IPS-15b (cell line): Measurements from ENCODE around the gene PRRG3.
"Not testable (repeated sequence)": the region's sequence is repeated elsewhere in the genome, so short reads cannot be mapped to it uniquely, and the experiment has no call there.

ENCODE experiments used
- H3K27me3 ChIP-seq: one replicate; pipeline ENCODE4 v1.6.1; 2013; ENCODE audit warnings: low read length; ENCODE audit not compliant: control insufficient read depth, insufficient read depth
- H3K36me3 ChIP-seq: one replicate; pipeline ENCODE4 v1.6.1; 2013; ENCODE audit warnings: low read length; ENCODE audit not compliant: control insufficient read depth, insufficient read depth
- H3K4me1 ChIP-seq: one replicate; pipeline ENCODE4 v1.6.1; 2013; ENCODE audit warnings: mild to moderate bottlenecking, low read length; ENCODE audit not compliant: control insufficient read depth, insufficient read depth
- H3K4me3 ChIP-seq: one replicate; pipeline ENCODE4 v1.5.1; 2013; ENCODE audit warnings: low read depth, low read length
- H3K9ac ChIP-seq: one replicate; pipeline ENCODE4 v1.6.1; 2013; ENCODE audit warnings: low read depth, mild to moderate bottlenecking, low read length
- H3K9me3 ChIP-seq: one replicate; pipeline ENCODE4 v1.6.1; 2013; ENCODE audit warnings: mild to moderate bottlenecking, low read length; ENCODE audit not compliant: control insufficient read depth, insufficient read depth

The PRRG3 gene

GRCh38 chrX:151694661-151695582, at the start of gene PRRG3:
Gene PRRG3 (plus strand): TSS chrX:151695458. CDS start chrX:151698815, 3,357 bp downstream.
- H3K9ac ChIP-seq, result no peak within 1 kb of the TSS
- no peaks in the 10 kb centered on the region for H3K36me3 ChIP-seq
- H3K9me3 ChIP-seq, result peaks cover 10% of the 10 kb centered on the region
- H3K4me3 ChIP-seq, result peak within 1 kb of the TSS; percentile 47
- H3K27me3 ChIP-seq, result peaks cover 16% of the 10 kb centered on the region
- no peaks in the 10 kb centered on the region for H3K4me1 ChIP-seq

- no peaks in the 10 kb centered on the region for H3K9me3 ChIP-seq
- H3K27me3 ChIP-seq, result no peaks in the 10 kb centered on the region
- no peak overlapping the region for H3K9ac ChIP-seq
- no peaks in the 10 kb centered on the region for H3K4me1 ChIP-seq
- no peaks in the 10 kb centered on the region for H3K36me3 ChIP-seq
- no peak overlapping the region for H3K4me3 ChIP-seq
Measured at GRCh38 chrX:151675121-151675746, 20.0 kb upstream of the PRRG3 start.

DNA sequence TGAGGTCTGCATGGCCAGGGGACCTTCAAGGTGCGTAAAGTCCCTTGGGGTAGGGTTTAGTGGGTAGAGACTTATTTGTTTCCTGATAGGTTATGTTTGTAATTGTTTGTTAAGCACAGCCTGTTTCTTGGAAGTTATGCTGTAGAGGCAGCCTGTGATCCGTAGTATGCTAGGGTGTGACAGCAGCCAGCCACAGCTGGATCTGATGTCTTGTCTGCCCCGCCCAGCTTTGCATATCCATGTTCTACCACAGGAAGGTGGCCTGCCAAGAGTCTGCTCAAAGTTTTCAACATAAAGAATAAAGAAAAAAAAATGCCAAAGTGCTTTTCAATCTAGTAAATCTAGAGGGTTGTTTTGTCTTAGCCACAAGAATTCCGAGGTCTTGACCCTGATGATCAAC, 19.1 kb upstream of the PRRG3 start:
- Histone ChIP-seq H3K9me3 (no peaks in the 10 kb centered on the region), H3K4me1 (no peaks in the 10 kb centered on the region), H3K36me3 (no peaks in the 10 kb centered on the region), H3K9ac (no peak overlapping the region), H3K27me3 (no peaks in the 10 kb centered on the region), H3K4me3 (no peak overlapping the region)

GRCh38 chrX:151679798-151680402, 15.4 kb upstream of the PRRG3 start:
- peaks cover 3% of the 10 kb centered on the region for H3K9me3 ChIP-seq
- H3K36me3 ChIP-seq, result no peaks in the 10 kb centered on the region
- H3K9ac ChIP-seq, result no peak overlapping the region
- H3K4me1 ChIP-seq, result no peaks in the 10 kb centered on the region
- no peaks in the 10 kb centered on the region for H3K27me3 ChIP-seq
- no peak overlapping the region for H3K4me3 ChIP-seq

DNA sequence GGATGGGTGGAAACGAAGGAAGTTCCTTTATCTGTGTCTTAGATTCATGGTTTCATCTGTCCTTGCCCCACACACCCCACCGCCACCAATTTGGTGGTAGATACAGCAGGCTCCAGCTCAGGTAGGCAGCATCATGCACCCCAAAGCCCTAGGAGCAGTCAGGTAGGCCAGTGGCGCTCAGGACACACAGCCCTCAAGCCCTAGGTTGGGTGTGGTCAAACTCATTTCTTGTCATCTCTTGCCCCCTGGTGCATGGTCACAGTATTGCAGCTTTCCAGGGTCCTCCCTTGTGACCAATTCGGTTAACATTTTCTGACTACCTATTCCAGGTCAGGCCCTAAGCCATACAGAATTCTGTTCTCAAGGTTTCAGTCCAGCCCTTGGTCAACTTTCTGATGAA, 14.5 kb upstream of the PRRG3 start:
- Histone ChIP-seq H3K4me3 (no peak overlapping the region), H3K27me3 (no peaks in the 10 kb centered on the region)

DNA sequence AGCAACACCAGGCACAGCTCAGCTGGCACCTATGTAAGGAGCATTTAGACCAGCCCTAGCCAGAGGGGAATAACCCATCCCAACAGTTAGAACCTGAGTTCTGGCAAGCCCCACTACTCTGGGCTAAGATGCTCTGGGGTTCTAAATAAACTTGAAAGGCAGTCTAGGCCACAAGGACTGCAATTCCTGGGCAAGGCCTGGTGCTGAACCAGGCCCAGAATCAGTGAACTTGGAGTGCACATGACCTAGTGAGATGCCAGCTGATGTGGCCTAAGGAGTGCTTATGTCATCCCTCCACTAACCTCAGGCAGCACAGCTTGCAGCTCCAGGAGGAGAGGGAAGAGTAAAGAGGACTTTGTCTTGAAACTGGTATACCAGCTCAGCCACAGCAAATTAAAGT, 7.6 kb upstream of the PRRG3 start:
- Histone ChIP-seq H3K36me3 (no peaks in the 10 kb centered on the region), H3K9me3 (peaks cover under 1% of the 10 kb centered on the region), H3K27me3 (no peaks in the 10 kb centered on the region), H3K9ac (no peak overlapping the region), H3K4me1 (no peaks in the 10 kb centered on the region), H3K4me3 (no peak overlapping the region)

More for the DNA sequence above, 14.5 kb upstream of the PRRG3 start:
- Histone ChIP-seq H3K36me3 (no peaks in the 10 kb centered on the region), H3K9me3 (peaks cover 3% of the 10 kb centered on the region), H3K4me1 (no peaks in the 10 kb centered on the region), H3K9ac (no peak overlapping the region)

- no peaks in the 10 kb centered on the region for H3K36me3 ChIP-seq
- no peak overlapping the region for H3K4me3 ChIP-seq
- H3K9ac ChIP-seq, result no peak overlapping the region
- H3K4me1 ChIP-seq, result no peaks in the 10 kb centered on the region
- peaks cover 8% of the 10 kb centered on the region for H3K9me3 ChIP-seq
- H3K27me3 ChIP-seq, result peaks cover 4% of the 10 kb centered on the region
Measured at GRCh38 chrX:151688695-151689094, 6.6 kb upstream of the PRRG3 start.

GRCh38 chrX:151692825-151693224, 2.4 kb upstream of the PRRG3 start:
- Histone ChIP-seq H3K4me3 (no peak overlapping the region), H3K9me3 (peaks cover 10% of the 10 kb centered on the region), H3K27me3 (peaks cover 16% of the 10 kb centered on the region), H3K9ac (no peak overlapping the region), H3K36me3 (no peaks in the 10 kb centered on the region), H3K4me1 (no peaks in the 10 kb centered on the region)

GRCh38 chrX:151694121-151694520, 1.1 kb upstream of the PRRG3 start:
- H3K4me1 ChIP-seq, result no peaks in the 10 kb centered on the region
- H3K36me3 ChIP-seq, result no peaks in the 10 kb centered on the region
- peaks cover 10% of the 10 kb centered on the region for H3K9me3 ChIP-seq
- H3K27me3 ChIP-seq, result peaks cover 16% of the 10 kb centered on the region
- peak overlapping the region; percentile 43 for H3K4me3 ChIP-seq
- no peak overlapping the region for H3K9ac ChIP-seq

DNA sequence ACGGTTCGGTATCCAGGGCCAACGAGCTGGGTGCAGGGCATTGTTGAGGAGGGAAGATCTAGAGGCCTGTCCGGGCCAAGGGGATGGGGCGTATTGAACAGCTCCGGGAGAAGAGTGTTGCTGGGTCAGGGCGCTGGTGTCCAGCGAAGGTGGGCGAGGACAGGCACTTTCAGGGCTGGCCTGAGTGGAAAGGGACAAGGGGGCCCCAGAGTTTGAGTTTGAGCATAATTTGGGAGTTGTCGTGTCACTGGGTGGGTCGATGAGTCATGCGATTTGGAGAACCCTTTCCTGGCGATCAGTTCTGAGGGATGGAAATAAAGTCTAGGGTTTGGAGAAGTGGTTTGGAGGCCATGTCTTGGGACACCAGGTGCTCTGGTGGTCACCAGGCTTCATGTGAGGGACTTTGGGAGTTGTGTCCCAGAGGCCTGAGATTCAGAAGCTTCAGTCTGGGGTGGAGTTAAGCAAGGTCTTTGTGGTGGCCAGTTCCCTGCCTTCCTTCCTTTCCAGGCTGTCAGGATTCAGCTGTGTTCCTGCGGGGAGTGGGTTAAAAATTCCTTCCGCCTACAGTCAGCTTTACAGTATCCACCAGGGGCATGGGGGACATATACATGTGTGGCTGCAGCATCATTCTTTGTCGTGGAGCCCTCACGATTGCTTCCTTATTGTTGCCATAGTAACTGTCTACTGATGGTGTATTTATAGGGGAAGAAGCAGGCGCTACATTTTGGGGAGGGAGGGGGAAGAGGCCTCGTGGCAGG, 504 bp downstream of the PRRG3 start:
- Histone ChIP-seq H3K9ac (no peak overlapping the region), H3K9me3 (peaks cover 10% of the 10 kb centered on the region), H3K27me3 (peaks cover 16% of the 10 kb centered on the region), H3K36me3 (no peaks in the 10 kb centered on the region), H3K4me1 (no peaks in the 10 kb centered on the region), H3K4me3 (peak overlapping the region; percentile 47)

DNA sequence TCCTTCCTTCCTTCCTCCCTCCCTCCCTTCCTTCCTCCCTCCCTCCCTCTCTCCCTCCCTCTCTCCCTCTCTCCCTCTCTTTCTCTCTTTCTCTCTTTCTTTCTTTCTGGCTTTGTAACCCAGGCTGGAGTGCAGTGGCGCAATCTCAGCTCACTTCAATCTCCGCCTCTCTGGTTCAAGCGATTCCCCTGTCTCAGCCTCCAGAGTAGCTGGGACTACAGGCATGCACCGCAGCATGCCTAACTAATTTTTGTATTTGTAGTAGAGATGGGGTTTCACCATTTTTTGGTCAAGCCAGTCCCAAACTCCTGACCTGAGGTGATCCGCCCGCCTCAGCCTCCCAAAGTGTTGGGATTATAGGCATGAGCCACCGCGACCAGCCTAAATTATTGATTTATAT, 1.8 kb downstream of the PRRG3 start:
- not testable (repeated sequence) for H3K4me3 ChIP-seq, H3K9ac ChIP-seq, H3K36me3 ChIP-seq, H3K4me1 ChIP-seq, H3K9me3 ChIP-seq
- peaks cover 16% of the 10 kb centered on the region for H3K27me3 ChIP-seq
